K562 (cell line): ENCODE measurements around the gene CERS3.

ENCODE experiments used
- CTCF ChIP-seq, 3 experiments: IDR thresholded peaks in 2 of 3; conservative IDR thresholded peaks in 1 of 3; 2 replicates each; pipeline ENCODE4 v1.5.1; 2011 to 2012; ENCODE audit warnings: low read length in 3 of 3, mild to moderate bottlenecking in 3 of 3, control low read depth in 2 of 3, improper control_type of control experiment in 1 of 3, inconsistent platforms in 1 of 3, low read depth in 1 of 3, mixed read lengths in 1 of 3, moderate library complexity in 1 of 3; ENCODE audit not compliant: insufficient read depth in 2 of 3
- E2F5 ChIP-seq: sonication (generic); formaldehyde crosslinking; IDR thresholded peaks from 2 replicates; pipeline ENCODE4 v1.8.0; 2022; ENCODE audit warnings: mild to moderate bottlenecking, missing genetic modification reagents
- MAX ChIP-seq: sonication (generic); formaldehyde crosslinking; IDR thresholded peaks from 2 replicates; pipeline ENCODE4 v1.9.0; 2022; ENCODE audit warnings: mild to moderate bottlenecking, missing genetic modification reagents
- NFIX ChIP-seq: fragments of 250-450 bp; sonication (Bioruptor Pico); IDR thresholded peaks from 2 replicates; pipeline ENCODE4 v1.4.0; 2020; ENCODE audit warnings: low read depth, mild to moderate bottlenecking, moderate library complexity
- NR2C2 ChIP-seq, 2 experiments: fragments of 200-800 bp in 1 of 2; sonication (Bioruptor generic) in 1 of 2; sonication (generic) in 1 of 2; formaldehyde crosslinking in 1 of 2; IDR thresholded peaks; 2 replicates each; pipeline versions ENCODE4 v1.6.1 to v1.8.0; 2016 to 2022; ENCODE audit warnings: mild to moderate bottlenecking in 1 of 2, missing compliant biosample characterization in 1 of 2, missing genetic modification characterization in 1 of 2, missing genetic modification reagents in 1 of 2
- POLR2A ChIP-seq: fragments of 450-650 bp; conservative IDR thresholded peaks from 2 replicates; pipeline ENCODE4 v1.6.1; 2016
- SRSF3 ChIP-seq: fragments of 200-400 bp; formaldehyde crosslinking; IDR thresholded peaks from 2 replicates; pipeline ENCODE4 v1.6.1; 2016; ENCODE audit warnings: mild to moderate bottlenecking, low read length, moderate library complexity; ENCODE audit not compliant: insufficient read depth
- TCF3 ChIP-seq: sonication (generic); formaldehyde crosslinking; IDR thresholded peaks from 2 replicates; pipeline ENCODE4 v1.4.0; 2020; ENCODE audit warnings: mild to moderate bottlenecking, missing genetic modification reagents
- TFAP4 ChIP-seq: sonication (generic); formaldehyde crosslinking; IDR thresholded peaks from 2 replicates; pipeline ENCODE4 v1.8.0; 2022; ENCODE audit warnings: missing genetic modification reagents, mild to moderate bottlenecking, moderate library complexity, borderline replicate concordance
- ZBTB26 ChIP-seq: fragments of 450-650 bp; formaldehyde crosslinking; IDR thresholded peaks from 2 replicates; pipeline ENCODE4 v1.4.0; 2022; ENCODE audit warnings: missing genetic modification characterization

GRCh38 chr15:100438570-100438969 lies 90.2 kb downstream of the CERS3 start:
- no peak for TF ChIP-seq CTCF (IDR thresholded peaks at IDR 0.05 in 2 of 3, conservative IDR thresholded peaks at IDR 0.05 in 1 of 3; ENCODE audit: insufficient read depth in 2 of 3, low read depth in 1 of 3, low read length in 3 of 3)
- no peak for TF ChIP-seq MAX
- TF ChIP-seq ZBTB26 (CRISPR knock-in tag) = no peak
- TF ChIP-seq NFIX (CRISPR knock-in tag) = no peak
- TF ChIP-seq E2F5 (CRISPR knock-in tag) = no peak
- TF ChIP-seq POLR2A = no peak
- no peak for TF ChIP-seq TCF3
- no peak for TF ChIP-seq SRSF3
- TF ChIP-seq TFAP4 (CRISPR knock-in tag) = no peak
- no peak for TF ChIP-seq NR2C2 (CRISPR knock-in tag; IDR thresholded peaks at IDR 0.05)
- TF ChIP-seq NR2C2 (tag; IDR thresholded peaks at IDR 0.05) = no peak
